Prostate gland (tissue), 2 donors: Measurements from ENCODE around the gene CCPG1.
"Not testable (repeated sequence)": the region's sequence is repeated elsewhere in the genome, so short reads cannot be mapped to it uniquely, and the experiment has no call there.

Experiments used
- POLR2A ChIP-seq: fragments of 450-650 bp; IDR thresholded peaks from one replicate; pipeline ENCODE4 v1.6.1; 2016; ENCODE audit warnings: antibody characterized with exemption, mild to moderate bottlenecking
- TF ChIP-seq, protein P1 (sequence below), 4 experiments: fragments of 200-600 bp in 2 of 4; fragments of 450-650 bp in 2 of 4; sonication (generic) in 2 of 4; IDR thresholded peaks; 1 replicate in 3 of 4; 2 replicates in 1 of 4; pipeline ENCODE4 v1.5.1; 2016 to 2019; ENCODE audit warnings: antibody characterized with exemption in 4 of 4, mild to moderate bottlenecking in 2 of 4, moderate library complexity in 2 of 4

GRCh38 chr15:55446379-55447029 lies 38.3 kb upstream of the CCPG1 start:
- not testable (repeated sequence) for TF ChIP-seq POLR2A
- TF ChIP-seq, protein P1, sequence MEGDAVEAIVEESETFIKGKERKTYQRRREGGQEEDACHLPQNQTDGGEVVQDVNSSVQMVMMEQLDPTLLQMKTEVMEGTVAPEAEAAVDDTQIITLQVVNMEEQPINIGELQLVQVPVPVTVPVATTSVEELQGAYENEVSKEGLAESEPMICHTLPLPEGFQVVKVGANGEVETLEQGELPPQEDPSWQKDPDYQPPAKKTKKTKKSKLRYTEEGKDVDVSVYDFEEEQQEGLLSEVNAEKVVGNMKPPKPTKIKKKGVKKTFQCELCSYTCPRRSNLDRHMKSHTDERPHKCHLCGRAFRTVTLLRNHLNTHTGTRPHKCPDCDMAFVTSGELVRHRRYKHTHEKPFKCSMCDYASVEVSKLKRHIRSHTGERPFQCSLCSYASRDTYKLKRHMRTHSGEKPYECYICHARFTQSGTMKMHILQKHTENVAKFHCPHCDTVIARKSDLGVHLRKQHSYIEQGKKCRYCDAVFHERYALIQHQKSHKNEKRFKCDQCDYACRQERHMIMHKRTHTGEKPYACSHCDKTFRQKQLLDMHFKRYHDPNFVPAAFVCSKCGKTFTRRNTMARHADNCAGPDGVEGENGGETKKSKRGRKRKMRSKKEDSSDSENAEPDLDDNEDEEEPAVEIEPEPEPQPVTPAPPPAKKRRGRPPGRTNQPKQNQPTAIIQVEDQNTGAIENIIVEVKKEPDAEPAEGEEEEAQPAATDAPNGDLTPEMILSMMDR (IDR thresholded peaks at IDR 0.05): not testable (repeated sequence)
